ENCODE measurements around the gene FCN1. TPM values are rescaled to one million over a fixed set of nuclear protein-coding genes. Genes with fewer than 3 reads are reported as not detected.

The FCN1 gene
- total RNA-seq, 2 donors from 2014 or later = 0.63 to 2.1 TPM

GRCh38 chr9:134894136-134894860, 23.4 kb downstream of the FCN1 start:
- Histone ChIP-seq H3K36me3 (no peaks in the 10 kb centered on the region), H3K27ac (no peak overlapping the region), H3K4me3 (no peak overlapping the region), H3K4me1 (peaks cover 0 to 37% of the 10 kb centered on the region in 2 donors), H3K27me3 (no peaks in the 10 kb centered on the region), H3K9me3 (no peaks in the 10 kb centered on the region)
- no peak for DNase-seq (ENCODE audit: low spot score)
- no peak for TF ChIP-seq CTCF (IDR thresholded peaks at IDR 0.05)

- no peaks in the 10 kb centered on the region for H3K27me3 ChIP-seq
- H3K27ac ChIP-seq = no peak overlapping the region
- DNase-seq (ENCODE audit: low spot score) = no peak
- peaks cover 0 to 31% of the 10 kb centered on the region in 2 donors for H3K4me1 ChIP-seq
- no peak for TF ChIP-seq CTCF (IDR thresholded peaks at IDR 0.05)
- no peaks in the 10 kb centered on the region for H3K9me3 ChIP-seq
- H3K36me3 ChIP-seq = no peaks in the 10 kb centered on the region
- no peak overlapping the region for H3K4me3 ChIP-seq
Observed at GRCh38 chr9:134892820-134893420, 24.8 kb downstream of the FCN1 start.

GRCh38 chr9:134892221-134892620, 25.5 kb downstream of the FCN1 start:
- H3K9me3 ChIP-seq = no peaks in the 10 kb centered on the region
- H3K36me3 ChIP-seq = no peaks in the 10 kb centered on the region
- no peak overlapping the region for H3K4me3 ChIP-seq
- DNase-seq (ENCODE audit: low spot score) = no peak
- H3K27me3 ChIP-seq = no peaks in the 10 kb centered on the region
- no peak for TF ChIP-seq CTCF (IDR thresholded peaks at IDR 0.05)
- peaks cover 0 to 24% of the 10 kb centered on the region in 2 donors for H3K4me1 ChIP-seq
- H3K27ac ChIP-seq = no peak overlapping the region

GRCh38 chr9:134891713-134892112, 26.0 kb downstream of the FCN1 start:
- Histone ChIP-seq H3K4me1 (peaks cover 0 to 20% of the 10 kb centered on the region in 2 donors), H3K27me3 (no peaks in the 10 kb centered on the region)
- DNase-seq (ENCODE audit: low spot score) = no peak

GRCh38 chr9:134891053-134891452, 26.7 kb downstream of the FCN1 start:
- H3K4me1 ChIP-seq = peaks cover 0 to 14% of the 10 kb centered on the region in 2 donors
- H3K27me3 ChIP-seq = no peaks in the 10 kb centered on the region
- no peaks in the 10 kb centered on the region for H3K36me3 ChIP-seq
- H3K27ac ChIP-seq = no peak overlapping the region
- H3K4me3 ChIP-seq = no peak overlapping the region
- no peak for TF ChIP-seq CTCF (IDR thresholded peaks at IDR 0.05)
- no peak for DNase-seq (ENCODE audit: low spot score)
- no peaks in the 10 kb centered on the region for H3K9me3 ChIP-seq

More at GRCh38 chr9:134891713-134892112, 26.0 kb downstream of the FCN1 start:
- Histone ChIP-seq H3K36me3 (no peaks in the 10 kb centered on the region), H3K4me3 (no peak overlapping the region), H3K27ac (no peak overlapping the region), H3K9me3 (no peaks in the 10 kb centered on the region)
- TF ChIP-seq CTCF (IDR thresholded peaks at IDR 0.05) = no peak
